ENCODE results near the gene BMP6.

- TF ChIP-seq CTCF (IDR thresholded peaks at IDR 0.05) (no peak), POLR2A (IDR thresholded peaks at IDR 0.05) (no peak)
Observed at GRCh38 chr6:7924867-7925266, 199.0 kb downstream of the BMP6 start.

All from heart left ventricle (tissue), 13 donors.